H9 (cell line): ENCODE results near the gene PTEN. TPM values are rescaled to one million over a fixed set of nuclear protein-coding genes. Genes with fewer than 3 reads are reported as not detected.

Source experiments
- DNase-seq: peaks from one replicate; pipeline ENCODE4 v3.0.0-alpha.2; 2017
- H2AFZ ChIP-seq: one replicate; pipeline ENCODE4 v1.6.1; 2013; ENCODE audit warnings: mild to moderate bottlenecking, low read length, control low read depth, moderate library complexity
- H2AK5ac ChIP-seq: 2 replicates; pipeline ENCODE4 v1.6.1; 2013; ENCODE audit warnings: low read length, control low read depth, mixed read lengths; ENCODE audit not compliant: insufficient read length
- H2BK120ac ChIP-seq: one replicate; pipeline ENCODE4 v1.6.1; 2013; ENCODE audit warnings: low read depth, mild to moderate bottlenecking, low read length, control low read depth, inconsistent platforms; ENCODE audit not compliant: poor library complexity, severe bottlenecking
- H2BK12ac ChIP-seq: 2 replicates; pipeline ENCODE4 v1.6.1; 2013; ENCODE audit warnings: low read length, control low read depth, mixed read lengths, low read depth; ENCODE audit not compliant: insufficient read length
- H2BK15ac ChIP-seq: 2 replicates; pipeline ENCODE4 v1.6.1; 2013; ENCODE audit warnings: low read depth, low read length, control low read depth
- H2BK20ac ChIP-seq: one replicate; pipeline ENCODE4 v1.6.1; 2013; ENCODE audit warnings: low read depth, mild to moderate bottlenecking, low read length, control low read depth, inconsistent platforms; ENCODE audit not compliant: poor library complexity, severe bottlenecking
- H2BK5ac ChIP-seq: 2 replicates; pipeline ENCODE4 v1.6.1; 2013; ENCODE audit warnings: low read length, control low read depth, mixed read lengths; ENCODE audit not compliant: insufficient read length
- H3K14ac ChIP-seq: 2 replicates; pipeline ENCODE4 v1.6.1; 2013; ENCODE audit warnings: low read length, control low read depth; ENCODE audit not compliant: insufficient read depth
- H3K18ac ChIP-seq: 2 replicates; pipeline ENCODE4 v1.6.1; 2013; ENCODE audit warnings: low read depth, mild to moderate bottlenecking, mixed read lengths, low read length, control low read depth; ENCODE audit not compliant: insufficient read length
- H3K23ac ChIP-seq: 2 replicates; pipeline ENCODE4 v1.6.1; 2013; ENCODE audit warnings: low read length, control low read depth, mixed read lengths, low read depth; ENCODE audit not compliant: insufficient read length
- H3K23me2 ChIP-seq: 2 replicates; pipeline ENCODE4 v1.6.1; 2013; ENCODE audit warnings: low read depth, mild to moderate bottlenecking, mixed read lengths, low read length, control low read depth; ENCODE audit not compliant: insufficient read length, poor library complexity, severe bottlenecking
- H3K27ac ChIP-seq: 2 replicates; pipeline ENCODE4 v1.5.1; 2013; ENCODE audit warnings: low read length, control low read depth, mixed read lengths, low read depth; ENCODE audit not compliant: insufficient read length
- H3K27me3 ChIP-seq: 2 replicates; pipeline ENCODE4 v1.6.1; 2013; ENCODE audit warnings: low read length, control low read depth, inconsistent platforms; ENCODE audit not compliant: insufficient read depth
- H3K4ac ChIP-seq: 2 replicates; pipeline ENCODE4 v1.6.1; 2013; ENCODE audit warnings: low read depth, mild to moderate bottlenecking, control low read depth, inconsistent platforms, low read length, moderate library complexity
- H3K4me1 ChIP-seq: 2 replicates; pipeline ENCODE4 v1.6.1; 2013; ENCODE audit warnings: low read length, control low read depth, inconsistent platforms; ENCODE audit not compliant: insufficient read depth
- H3K4me2 ChIP-seq: 2 replicates; pipeline ENCODE4 v1.6.1; 2013; ENCODE audit warnings: low read length, control low read depth, mixed read lengths; ENCODE audit not compliant: insufficient read length, insufficient read depth
- H3K56ac ChIP-seq: 2 replicates; pipeline ENCODE4 v1.6.1; 2013; ENCODE audit warnings: low read depth, mild to moderate bottlenecking, mixed read lengths, low read length, control low read depth; ENCODE audit not compliant: insufficient read length
- H3K79me1 ChIP-seq: 2 replicates; pipeline ENCODE4 v1.6.1; 2013; ENCODE audit warnings: low read depth, mild to moderate bottlenecking, moderate library complexity, low read length, control low read depth, inconsistent platforms; ENCODE audit not compliant: insufficient read depth, poor library complexity, severe bottlenecking
- H3K79me2 ChIP-seq: 2 replicates; pipeline ENCODE4 v1.6.1; 2013; ENCODE audit warnings: low read length, control low read depth, inconsistent platforms; ENCODE audit not compliant: insufficient read depth
- H3K9ac ChIP-seq: 2 replicates; pipeline ENCODE4 v1.6.1; 2013; ENCODE audit warnings: low read length, control low read depth, mixed read lengths; ENCODE audit not compliant: insufficient read length; ENCODE audit errors: extremely low read depth
- H3K9me3 ChIP-seq: one replicate; pipeline ENCODE4 v1.6.1; 2013; ENCODE audit warnings: low read depth, low read length, inconsistent platforms; ENCODE audit not compliant: control insufficient read depth
- H3T11ph ChIP-seq: one replicate; pipeline ENCODE4 v1.6.1; 2013; ENCODE audit warnings: mild to moderate bottlenecking, low read length, control low read depth, inconsistent platforms
- H4K20me1 ChIP-seq: one replicate; pipeline ENCODE4 v1.6.1; 2013; ENCODE audit not compliant: control insufficient read depth, insufficient read length, insufficient read depth
- H4K5ac ChIP-seq: 2 replicates; pipeline ENCODE4 v1.6.1; 2013; ENCODE audit warnings: low read depth, mild to moderate bottlenecking, mixed read lengths, low read length, control low read depth; ENCODE audit not compliant: insufficient read length
- H4K8ac ChIP-seq: replicated peaks from 2 replicates; pipeline ENCODE4 v1.6.1; 2013; ENCODE audit warnings: low read length, control low read depth, mixed read lengths, low read depth; ENCODE audit not compliant: insufficient read length
- H4K91ac ChIP-seq: 2 replicates; pipeline ENCODE4 v1.6.1; 2013; ENCODE audit warnings: low read depth, mild to moderate bottlenecking, moderate library complexity, mixed read lengths, low read length, control low read depth; ENCODE audit not compliant: insufficient read length
- H3K27ac Mint-ChIP-seq, 3 experiments: 2 replicates in 2 of 3; 3 replicates in 1 of 3; pipeline ENCODE4 v1.8.0; 2020 to 2021; ENCODE audit warnings: mixed read lengths in 3 of 3, mild to moderate bottlenecking in 1 of 3, moderate library complexity in 1 of 3
- H3K27me3 Mint-ChIP-seq: 2 replicates; pipeline ENCODE4 v1.8.0; 2021; ENCODE audit warnings: low read depth, mild to moderate bottlenecking, moderate library complexity, mixed read lengths
- H3K36me3 Mint-ChIP-seq, 3 experiments: 2 replicates in 2 of 3; 3 replicates in 1 of 3; pipeline ENCODE4 v1.8.0; 2020 to 2021; ENCODE audit warnings: low read depth in 3 of 3, mixed read lengths in 3 of 3; ENCODE audit not compliant: insufficient read depth in 1 of 3
- H3K4me1 Mint-ChIP-seq, 2 experiments: 2 replicates each; pipeline ENCODE4 v1.8.0; 2020; ENCODE audit warnings: mixed read lengths in 2 of 2
- H3K4me3 Mint-ChIP-seq, 2 experiments: 2 replicates in 1 of 2; 3 replicates in 1 of 2; pipeline ENCODE4 v1.8.0; 2020 to 2021; ENCODE audit warnings: mild to moderate bottlenecking in 2 of 2, mixed read lengths in 2 of 2, moderate library complexity in 1 of 2
- H3K9me3 Mint-ChIP-seq, 2 experiments: 2 replicates in 1 of 2; 3 replicates in 1 of 2; pipeline ENCODE4 v1.8.0; 2020; ENCODE audit warnings: mild to moderate bottlenecking in 2 of 2, mixed read lengths in 2 of 2, moderate library complexity in 1 of 2
- WGBS: extraction: QIAGEN DNeasy Blood & Tissue Kit; methylation state at CpG from one replicate; pipeline ENCODE4 v1.1.7; 2013; ENCODE audit warnings: missing lambda C conversion rate, low lambda C conversion rate, mixed read lengths; ENCODE audit not compliant: insufficient read length; ENCODE audit errors: extremely low coverage; 5-methylcytosine and 5-hydroxymethylcytosine counted together
- total RNA-seq: library from RNA; stranded (reverse); gene quantifications from 2 replicates; pipeline ENCODE4 v1.2.1, GENCODE V29; 2021
- TF ChIP-seq, protein P1 (sequence below): fragments of 200-600 bp; sonication (generic); conservative IDR thresholded peaks from 3 replicates; pipeline ENCODE4 v1.8.0; 2021; ENCODE audit warnings: antibody characterized with exemption, mild to moderate bottlenecking

PTEN gene
- total RNA-seq, 1 experiment from 2014 or later: 52.8 TPM

DNA sequence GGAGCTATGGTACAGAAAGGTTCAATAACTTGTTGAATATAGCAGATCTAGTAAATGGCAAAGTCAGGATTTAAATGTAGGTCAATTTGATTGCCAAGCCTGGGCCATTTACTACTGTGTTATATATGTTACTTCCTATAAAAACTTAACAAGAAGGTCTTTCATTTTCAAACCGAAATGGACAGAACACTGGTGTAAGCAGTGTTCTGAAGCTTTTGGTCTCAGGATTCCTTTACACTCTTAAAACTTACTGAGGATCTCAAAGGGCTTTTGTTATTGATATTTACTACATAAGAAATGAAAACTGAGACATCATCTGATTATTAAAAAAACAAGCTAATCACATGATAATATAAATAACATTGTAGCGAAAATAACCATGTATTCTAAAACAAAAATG is 114.7 kb downstream of the PTEN start:
- no peak overlapping the region for H4K8ac ChIP-seq
- H3K79me1 ChIP-seq: no peaks in the 10 kb centered on the region
- H3K79me2 ChIP-seq: no peaks in the 10 kb centered on the region
- H3K9me3 Mint-ChIP-seq: no peaks in the 10 kb centered on the region
- no peak overlapping the region for H2AFZ ChIP-seq
- H2BK120ac ChIP-seq: no peak overlapping the region
- H2BK12ac ChIP-seq: no peak overlapping the region
- no peak overlapping the region for H4K5ac ChIP-seq
- H3K18ac ChIP-seq: no peak overlapping the region
- no CpG with 5 or more reads among the region's 2 CpGs for WGBS
- no peak overlapping the region for H3K9ac ChIP-seq
- peaks cover 46 to 51% of the 10 kb centered on the region in 2 experiments for H3K4me1 Mint-ChIP-seq
- H3K56ac ChIP-seq: no peak overlapping the region
- no peak overlapping the region for H3K27ac Mint-ChIP-seq
- H2BK5ac ChIP-seq: no peak overlapping the region
- no peak overlapping the region for H4K91ac ChIP-seq
- H3T11ph ChIP-seq: no peak overlapping the region
- H3K4me2 ChIP-seq: no peak overlapping the region
- no peak overlapping the region for H3K23ac ChIP-seq
- no peak overlapping the region for H2BK20ac ChIP-seq
- no peaks in the 10 kb centered on the region for H4K20me1 ChIP-seq
- no peak overlapping the region for H3K4me3 Mint-ChIP-seq
- no peak overlapping the region for H3K27ac ChIP-seq
- TF ChIP-seq, protein P1, sequence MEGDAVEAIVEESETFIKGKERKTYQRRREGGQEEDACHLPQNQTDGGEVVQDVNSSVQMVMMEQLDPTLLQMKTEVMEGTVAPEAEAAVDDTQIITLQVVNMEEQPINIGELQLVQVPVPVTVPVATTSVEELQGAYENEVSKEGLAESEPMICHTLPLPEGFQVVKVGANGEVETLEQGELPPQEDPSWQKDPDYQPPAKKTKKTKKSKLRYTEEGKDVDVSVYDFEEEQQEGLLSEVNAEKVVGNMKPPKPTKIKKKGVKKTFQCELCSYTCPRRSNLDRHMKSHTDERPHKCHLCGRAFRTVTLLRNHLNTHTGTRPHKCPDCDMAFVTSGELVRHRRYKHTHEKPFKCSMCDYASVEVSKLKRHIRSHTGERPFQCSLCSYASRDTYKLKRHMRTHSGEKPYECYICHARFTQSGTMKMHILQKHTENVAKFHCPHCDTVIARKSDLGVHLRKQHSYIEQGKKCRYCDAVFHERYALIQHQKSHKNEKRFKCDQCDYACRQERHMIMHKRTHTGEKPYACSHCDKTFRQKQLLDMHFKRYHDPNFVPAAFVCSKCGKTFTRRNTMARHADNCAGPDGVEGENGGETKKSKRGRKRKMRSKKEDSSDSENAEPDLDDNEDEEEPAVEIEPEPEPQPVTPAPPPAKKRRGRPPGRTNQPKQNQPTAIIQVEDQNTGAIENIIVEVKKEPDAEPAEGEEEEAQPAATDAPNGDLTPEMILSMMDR: no peak
- no peaks in the 10 kb centered on the region for H3K27me3 Mint-ChIP-seq
- peaks cover 8% of the 10 kb centered on the region for H3K4me1 ChIP-seq
- no peak for DNase-seq
- no peak overlapping the region for H2BK15ac ChIP-seq
- H3K23me2 ChIP-seq: no peaks in the 10 kb centered on the region
- H3K4ac ChIP-seq: no peak overlapping the region
- no peaks in the 10 kb centered on the region for H3K9me3 ChIP-seq
- no peaks in the 10 kb centered on the region for H3K27me3 ChIP-seq
- H3K14ac ChIP-seq: no peak overlapping the region
- H2AK5ac ChIP-seq: no peak overlapping the region
- 0 out of 7 replicates have a peak, but pooled peaks cover 0 to 3% (median 0%) of the 10 kb centered on the region in 3 experiments for H3K36me3 Mint-ChIP-seq
